Brain microvascular endothelial cell (primary cell): ENCODE data around the gene CBFB.

Experiments
- DNase-seq: peaks from one replicate; pipeline ENCODE4 v3.0.0-alpha.2; 2020
- H3K27ac ChIP-seq: fragments of 250-450 bp; sonication (Bioruptor Pico); 2 replicates; pipeline ENCODE4 v1.5.1; 2020; ENCODE audit warnings: mild to moderate bottlenecking, moderate library complexity
- H3K27me3 ChIP-seq: fragments of 250-450 bp; sonication (Bioruptor Pico); replicated peaks from 2 replicates; pipeline ENCODE4 v1.5.1; 2020; ENCODE audit warnings: mild to moderate bottlenecking
- H3K36me3 ChIP-seq: fragments of 250-450 bp; sonication (Bioruptor Pico); replicated peaks from 2 replicates; pipeline ENCODE4 v1.5.1; 2020; ENCODE audit warnings: mild to moderate bottlenecking
- H3K4me3 ChIP-seq: 2 replicates; pipeline ENCODE4 v1.5.1; 2011; ENCODE audit warnings: low read depth, mild to moderate bottlenecking, control low read depth, low read length, moderate library complexity
- CTCF ChIP-seq: IDR thresholded peaks from 2 replicates; pipeline ENCODE4 v1.5.1; 2011; ENCODE audit warnings: low read depth, mild to moderate bottlenecking, moderate library complexity, low read length, control low read depth, inconsistent platforms; ENCODE audit errors: missing control alignments
- in situ Hi-C: cut with HindIII; loops from 2 replicates; pipeline ENCODE4 v1.10.0; 2017; ENCODE audit warnings: low sequenced_read_pairs, low pct_ligation_motif_present

The CBFB gene

GRCh38 chr16:67028696-67029253 is at the start of gene CBFB:
TSS of gene CBFB (plus strand) at chr16:67029149. CDS start at chr16:67029408, 259 bp downstream.
- peak; percentile 20 for TF ChIP-seq CTCF
- H3K36me3 ChIP-seq: no peaks in the 10 kb centered on the region
- H3K27me3 ChIP-seq: no peaks in the 10 kb centered on the region
- peak; percentile 85 for DNase-seq
- peak within 1 kb of the TSS; percentile 80 for H3K4me3 ChIP-seq
- in situ Hi-C loops: no loop called here
- peak within 1 kb of the TSS; percentile 75 for H3K27ac ChIP-seq

- in situ Hi-C loops: no loop called here
- no peaks in the 10 kb centered on the region for H3K27me3 ChIP-seq
- TF ChIP-seq CTCF: no peak
Observed at GRCh38 chr16:66983033-66983432, 45.9 kb upstream of the CBFB start.

GRCh38 chr16:66984892-66985311 is 44.0 kb upstream of the CBFB start:
- no peaks in the 10 kb centered on the region for H3K27me3 ChIP-seq
- H3K27ac ChIP-seq: no peak overlapping the region
- TF ChIP-seq CTCF: no peak
- H3K36me3 ChIP-seq: no peaks in the 10 kb centered on the region
- DNase-seq: no peak
- in situ Hi-C loops: no loop called here
- H3K4me3 ChIP-seq: no peak overlapping the region

More at GRCh38 chr16:66983033-66983432, 45.9 kb upstream of the CBFB start:
- Histone ChIP-seq H3K4me3 (no peak overlapping the region), H3K27ac (no peak overlapping the region), H3K36me3 (no peaks in the 10 kb centered on the region)
- no peak for DNase-seq

GRCh38 chr16:66986559-66986958 is 42.4 kb upstream of the CBFB start:
- Histone ChIP-seq H3K27me3 (no peaks in the 10 kb centered on the region), H3K36me3 (no peaks in the 10 kb centered on the region), H3K4me3 (no peak overlapping the region), H3K27ac (no peak overlapping the region)
- DNase-seq: no peak
- no peak for TF ChIP-seq CTCF
- in situ Hi-C loops: no loop called here

- Histone ChIP-seq H3K4me3 (no peak within 1 kb of the TSS), H3K27me3 (no peaks in the 10 kb centered on the region), H3K27ac (no peak within 1 kb of the TSS), H3K36me3 (no peaks in the 10 kb centered on the region)
- in situ Hi-C loops: no loop called here
- no peak for TF ChIP-seq CTCF
- no peak for DNase-seq
Observed at GRCh38 chr16:66988197-66988788, 40.7 kb upstream of the CBFB start, which contains the start of gene CES4A. TSS of gene CES4A (plus strand) at chr16:66988589. CDS start at chr16:66988773, 184 bp downstream.
